HUES64 (cell line): Measurements from ENCODE around the gene GUCA2A.

ENCODE experiments used
- H3K27ac ChIP-seq: 2 replicates; pipeline ENCODE4 v1.7.0; 2013; ENCODE audit warnings: low read depth, low read length, inconsistent platforms
- H3K27me3 ChIP-seq: 2 replicates; pipeline ENCODE4 v1.6.1; 2013; ENCODE audit warnings: mild to moderate bottlenecking, low read length; ENCODE audit not compliant: insufficient read depth
- H3K36me3 ChIP-seq: 2 replicates; pipeline ENCODE4 v1.6.1; 2013; ENCODE audit warnings: mild to moderate bottlenecking, low read length; ENCODE audit not compliant: insufficient read depth
- H3K4me1 ChIP-seq: 2 replicates; pipeline ENCODE4 v1.6.1; 2013; ENCODE audit warnings: mild to moderate bottlenecking, low read length, moderate library complexity; ENCODE audit not compliant: insufficient read depth
- H3K4me3 ChIP-seq: 2 replicates; pipeline ENCODE4 v1.5.1; 2013; ENCODE audit warnings: mild to moderate bottlenecking, low read length, moderate library complexity
- H3K9ac ChIP-seq: 2 replicates; pipeline ENCODE4 v1.6.1; 2013; ENCODE audit warnings: mild to moderate bottlenecking, low read depth, low read length
- H3K9me3 ChIP-seq: 2 replicates; pipeline ENCODE4 v1.6.1; 2013; ENCODE audit warnings: low read depth, low read length; ENCODE audit not compliant: insufficient read depth
- WGBS: fragments of 150-250, 120-280 bp; methylation state at CpG from one replicate; pipeline ENCODE4 v1.1.7; 2013; ENCODE audit warnings: missing lambda C conversion rate; 5-methylcytosine and 5-hydroxymethylcytosine counted together

The GUCA2A gene

DNA sequence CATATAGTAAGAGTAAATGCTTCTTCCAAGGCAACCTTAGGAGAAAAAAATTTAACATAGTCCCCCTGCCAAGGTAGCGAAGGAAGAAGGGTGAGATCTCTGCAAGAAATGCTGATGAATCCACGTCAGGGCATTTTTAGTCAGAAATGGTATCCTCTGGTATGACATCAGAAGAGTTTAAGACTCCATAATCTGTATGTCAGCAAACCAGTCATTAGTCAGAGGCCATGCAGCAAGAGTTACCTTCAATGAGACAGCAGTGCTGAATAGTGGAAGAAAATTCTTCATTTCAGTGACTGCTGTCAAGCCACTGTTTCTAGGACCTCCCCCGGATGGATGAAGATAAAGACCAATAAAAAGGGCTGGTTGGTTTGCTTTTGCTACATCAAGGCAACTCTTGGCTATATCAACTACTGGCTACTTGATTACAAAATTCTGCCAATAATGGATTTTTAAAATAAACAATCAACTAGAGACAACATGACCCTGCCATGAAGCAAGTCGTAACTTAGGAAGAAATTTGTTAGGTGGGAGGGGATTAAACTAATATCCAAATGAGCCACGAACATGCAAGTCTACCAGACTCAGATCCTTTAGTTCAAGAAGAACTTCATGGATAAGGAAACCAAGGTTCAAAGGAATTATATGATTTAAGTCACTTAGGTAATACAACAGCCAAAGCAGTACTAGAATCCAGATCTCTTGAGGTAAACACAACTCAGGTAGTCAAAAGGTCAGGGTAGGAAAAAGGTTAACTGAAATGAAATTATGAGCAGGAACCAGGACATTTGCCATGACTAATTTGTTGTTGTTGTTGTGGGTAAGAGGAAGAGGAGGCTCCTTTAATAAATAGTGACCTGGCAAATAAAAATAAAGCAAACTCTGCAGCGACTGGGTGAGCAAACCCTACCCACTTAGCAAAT lies 25.6 kb upstream of the GUCA2A start:
- Histone ChIP-seq H3K27ac (no peak overlapping the region), H3K9me3 (no peaks in the 10 kb centered on the region), H3K4me1 (no peaks in the 10 kb centered on the region), H3K9ac (no peak overlapping the region), H3K27me3 (no peaks in the 10 kb centered on the region), H3K36me3 (peaks cover 86% of the 10 kb centered on the region), H3K4me3 (no peak overlapping the region)
- WGBS = 95% methylated on average over 6 of the region's 6 CpGs

DNA sequence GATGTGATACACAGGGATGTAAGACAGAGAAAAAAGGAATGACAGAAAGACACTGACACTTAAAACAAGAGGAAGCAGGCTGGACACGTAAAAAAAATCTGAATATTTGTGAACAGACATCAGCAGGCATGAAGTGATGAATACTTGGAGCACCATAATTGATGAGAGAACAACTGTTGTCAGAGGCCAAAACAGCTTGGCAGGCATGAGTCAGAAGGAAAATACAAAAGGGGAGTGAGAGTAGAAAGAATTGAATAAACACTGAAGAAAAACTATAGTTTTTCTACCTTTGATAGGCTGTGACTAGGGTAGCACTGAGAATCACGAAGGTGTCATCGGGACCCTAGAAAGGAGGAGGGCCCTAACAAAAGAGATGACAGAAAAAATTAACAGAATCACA lies 21.6 kb upstream of the GUCA2A start:
- H3K36me3 ChIP-seq = peaks cover 68% of the 10 kb centered on the region
- H3K9ac ChIP-seq = no peak overlapping the region
- 92% methylated on average over 3 of the region's 3 CpGs for WGBS
- no peak overlapping the region for H3K4me3 ChIP-seq
- no peaks in the 10 kb centered on the region for H3K9me3 ChIP-seq
- H3K27ac ChIP-seq = no peak overlapping the region
- H3K27me3 ChIP-seq = no peaks in the 10 kb centered on the region
- H3K4me1 ChIP-seq = no peaks in the 10 kb centered on the region

DNA sequence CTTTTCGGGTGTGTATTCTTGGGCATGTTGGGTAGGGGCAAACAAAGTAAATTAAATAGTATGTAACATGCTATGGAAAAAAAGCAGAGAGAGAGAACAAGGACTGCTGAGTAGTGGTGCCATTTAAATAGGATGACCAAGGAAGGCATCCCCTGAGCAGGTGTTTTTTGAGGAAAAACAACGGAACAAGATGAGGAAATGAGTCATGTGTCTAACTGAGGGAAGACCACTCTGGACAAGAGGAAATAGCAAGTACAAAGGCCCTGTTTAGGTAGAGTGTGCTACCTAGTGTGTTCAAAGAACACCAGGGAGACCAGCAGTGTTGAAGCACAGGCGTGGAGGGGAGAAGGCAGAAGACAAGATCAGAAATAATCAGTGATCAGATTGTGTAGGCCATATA lies 20.1 kb upstream of the GUCA2A start:
- Histone ChIP-seq H3K27me3 (no peaks in the 10 kb centered on the region), H3K9ac (no peak overlapping the region), H3K4me1 (no peaks in the 10 kb centered on the region), H3K36me3 (peaks cover 69% of the 10 kb centered on the region), H3K4me3 (no peak overlapping the region), H3K27ac (no peak overlapping the region), H3K9me3 (no peaks in the 10 kb centered on the region)
- 93% methylated on average over 3 of the region's 3 CpGs for WGBS

DNA sequence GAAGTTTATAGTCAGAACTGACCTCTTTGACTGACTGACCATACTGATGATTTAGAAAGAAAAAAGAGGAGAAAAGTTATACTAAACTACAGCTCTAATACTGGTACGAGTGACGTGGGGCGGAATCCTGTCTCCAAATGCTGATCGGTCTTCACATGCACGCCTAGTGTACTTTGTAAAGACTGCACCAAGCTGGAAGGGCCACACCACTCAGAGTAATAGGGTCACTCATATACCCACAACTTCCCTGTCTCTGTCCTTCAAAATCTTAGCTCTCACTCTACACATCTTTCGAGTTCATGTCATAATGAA lies 19.4 kb upstream of the GUCA2A start:
- no peak overlapping the region for H3K27ac ChIP-seq
- H3K9ac ChIP-seq = no peak overlapping the region
- H3K27me3 ChIP-seq = no peaks in the 10 kb centered on the region
- H3K4me3 ChIP-seq = no peak overlapping the region
- no peaks in the 10 kb centered on the region for H3K4me1 ChIP-seq
- H3K36me3 ChIP-seq = peaks cover 69% of the 10 kb centered on the region
- WGBS = 94% methylated on average over 5 of the region's 6 CpGs
- no peaks in the 10 kb centered on the region for H3K9me3 ChIP-seq

DNA sequence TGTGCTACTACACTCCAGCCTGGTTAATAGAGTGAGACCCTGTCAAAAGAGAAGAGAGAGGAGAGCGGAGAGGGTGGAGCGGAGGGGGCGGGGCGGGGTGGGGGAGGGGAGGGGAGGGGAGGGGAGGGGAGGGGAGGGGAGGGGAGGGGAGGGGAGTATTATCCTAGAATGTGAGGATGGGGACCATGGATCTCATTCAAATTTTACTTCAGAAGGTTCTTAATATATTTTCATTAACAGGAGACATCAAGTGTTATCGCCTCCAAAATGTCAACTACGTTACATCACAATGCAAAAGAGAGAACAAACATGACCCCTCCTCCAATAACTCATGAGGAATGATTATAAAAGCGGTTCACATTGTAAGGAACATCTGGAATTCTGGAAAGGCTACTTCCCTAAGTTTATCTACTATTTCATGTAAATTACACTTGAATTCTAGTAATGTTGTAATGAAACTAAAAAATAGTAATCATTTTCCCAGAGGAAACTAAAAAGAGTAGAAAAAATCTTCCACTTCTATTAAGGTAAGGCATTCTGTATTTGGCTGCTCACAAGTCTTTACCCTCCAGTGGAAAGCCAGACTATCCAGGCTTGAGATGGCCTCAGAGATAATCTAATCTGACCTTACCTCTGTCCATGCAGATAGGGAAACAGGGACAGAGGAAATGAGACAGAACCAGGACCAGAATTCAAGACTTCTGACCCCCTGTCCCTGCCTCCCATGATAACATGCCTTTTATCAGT lies 18.8 kb upstream of the GUCA2A start:
- Histone ChIP-seq H3K4me3 (no peak overlapping the region), H3K9ac (no peak overlapping the region), H3K4me1 (no peaks in the 10 kb centered on the region), H3K27ac (no peak overlapping the region), H3K9me3 (no peaks in the 10 kb centered on the region), H3K27me3 (no peaks in the 10 kb centered on the region), H3K36me3 (peaks cover 66% of the 10 kb centered on the region)
- 71% methylated on average over 1 of the region's 7 CpGs for WGBS

DNA sequence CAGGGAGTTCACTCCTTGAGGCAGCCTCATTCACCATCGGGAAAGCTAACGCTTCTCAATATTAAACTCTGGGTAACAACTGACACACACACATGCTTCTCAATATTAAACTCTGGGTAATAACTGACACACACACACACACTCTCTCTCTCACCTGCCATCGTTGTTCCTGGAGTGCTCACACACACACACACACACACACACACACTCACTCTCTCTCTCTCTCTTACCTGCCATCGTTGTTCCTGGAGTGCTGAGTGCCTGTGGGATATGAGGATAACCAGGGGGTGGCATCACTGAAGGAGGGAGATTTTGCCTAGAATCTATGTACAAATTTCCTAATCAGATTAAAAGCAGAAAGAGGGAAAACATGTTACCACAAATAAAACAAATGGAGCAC lies 17.1 kb upstream of the GUCA2A start:
- H3K36me3 ChIP-seq = peaks cover 51% of the 10 kb centered on the region
- WGBS = 97% methylated on average over 3 of the region's 4 CpGs

DNA sequence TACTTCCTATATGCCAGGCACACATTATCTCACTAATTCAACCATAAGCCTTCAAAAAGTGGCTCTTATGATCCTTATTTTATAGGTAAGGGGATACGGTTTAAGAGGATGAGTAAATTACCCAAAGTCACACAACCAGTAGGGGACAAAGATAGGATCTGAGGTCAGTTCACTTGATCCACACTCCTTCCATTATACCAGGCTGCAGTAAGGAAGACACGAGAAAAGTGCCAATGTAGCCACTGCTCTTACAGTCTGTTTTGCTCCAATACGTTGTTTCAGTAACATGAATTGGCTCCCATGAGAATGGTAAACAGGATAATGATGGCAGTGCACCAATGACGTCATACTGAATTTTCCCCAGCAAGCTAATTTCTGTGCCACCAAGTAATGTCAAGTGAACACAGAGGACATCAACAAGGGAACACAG lies 15.4 kb upstream of the GUCA2A start:
- WGBS = 93% methylated on average over 3 of the region's 4 CpGs
- peaks cover 37% of the 10 kb centered on the region for H3K36me3 ChIP-seq
- no peak overlapping the region for H3K4me3 ChIP-seq
- 0 out of 2 replicates have a peak, but pooled peaks cover 2% of the 10 kb centered on the region for H3K4me1 ChIP-seq
- no peaks in the 10 kb centered on the region for H3K9me3 ChIP-seq
- no peaks in the 10 kb centered on the region for H3K27me3 ChIP-seq
- H3K27ac ChIP-seq = no peak overlapping the region
- H3K9ac ChIP-seq = no peak overlapping the region

More for the DNA sequence above, 17.1 kb upstream of the GUCA2A start:
- Histone ChIP-seq H3K4me1 (0 out of 2 replicates have a peak, but pooled peaks cover 2% of the 10 kb centered on the region), H3K27me3 (no peaks in the 10 kb centered on the region), H3K9ac (no peak overlapping the region), H3K4me3 (no peak overlapping the region), H3K9me3 (no peaks in the 10 kb centered on the region), H3K27ac (no peak overlapping the region)

DNA sequence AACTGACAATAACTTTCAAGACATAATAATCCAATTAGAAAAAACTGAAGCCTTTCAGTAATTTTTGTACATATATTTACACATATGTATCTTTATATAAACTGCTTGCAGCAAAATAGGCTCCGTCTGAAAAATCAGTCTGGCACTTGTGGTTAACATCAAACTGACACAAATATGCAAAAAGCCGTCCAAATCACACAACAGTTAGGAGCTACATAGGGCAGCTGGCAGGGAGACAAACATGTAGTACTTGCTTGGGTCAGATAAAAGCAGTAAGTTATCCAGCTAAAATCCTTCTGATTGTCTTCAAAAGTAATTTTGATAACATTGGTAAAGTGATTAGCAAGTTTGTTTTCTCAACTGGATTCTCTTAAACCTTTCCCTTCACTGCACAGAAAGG lies 14.7 kb upstream of the GUCA2A start:
- 0 out of 2 replicates have a peak, but pooled peaks cover 2% of the 10 kb centered on the region for H3K4me1 ChIP-seq
- peaks cover 34% of the 10 kb centered on the region for H3K36me3 ChIP-seq
- no peaks in the 10 kb centered on the region for H3K9me3 ChIP-seq
- WGBS = 83% methylated on average over 2 of the region's 2 CpGs
- H3K27ac ChIP-seq = no peak overlapping the region
- H3K9ac ChIP-seq = no peak overlapping the region
- H3K27me3 ChIP-seq = no peaks in the 10 kb centered on the region
- no peak overlapping the region for H3K4me3 ChIP-seq

DNA sequence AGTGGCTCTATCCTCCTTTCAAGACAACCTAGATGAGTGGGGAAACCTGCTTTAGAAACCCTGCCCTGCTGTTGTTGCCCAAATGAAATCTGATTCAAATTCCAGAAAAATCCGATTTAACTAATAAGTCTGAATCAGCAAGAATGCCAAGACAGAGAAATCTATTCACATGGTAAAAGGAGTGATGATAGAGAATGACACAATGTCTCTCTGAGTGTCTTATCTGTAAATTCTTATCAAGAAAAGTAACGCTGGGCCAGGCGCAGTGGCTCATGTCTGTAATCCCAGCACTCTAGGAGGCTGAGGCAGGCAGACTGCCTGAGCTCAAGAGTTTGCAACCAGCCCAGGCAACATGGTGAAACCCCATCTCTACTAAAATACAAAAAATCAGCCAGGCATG lies 13.7 kb upstream of the GUCA2A start:
- Histone ChIP-seq H3K4me3 (no peak overlapping the region), H3K9ac (no peak overlapping the region), H3K36me3 (peaks cover 29% of the 10 kb centered on the region), H3K9me3 (no peaks in the 10 kb centered on the region), H3K27ac (no peak overlapping the region), H3K4me1 (0 out of 2 replicates have a peak, but pooled peaks cover 2% of the 10 kb centered on the region), H3K27me3 (no peaks in the 10 kb centered on the region)
- 82% methylated on average over 3 of the region's 3 CpGs for WGBS

DNA sequence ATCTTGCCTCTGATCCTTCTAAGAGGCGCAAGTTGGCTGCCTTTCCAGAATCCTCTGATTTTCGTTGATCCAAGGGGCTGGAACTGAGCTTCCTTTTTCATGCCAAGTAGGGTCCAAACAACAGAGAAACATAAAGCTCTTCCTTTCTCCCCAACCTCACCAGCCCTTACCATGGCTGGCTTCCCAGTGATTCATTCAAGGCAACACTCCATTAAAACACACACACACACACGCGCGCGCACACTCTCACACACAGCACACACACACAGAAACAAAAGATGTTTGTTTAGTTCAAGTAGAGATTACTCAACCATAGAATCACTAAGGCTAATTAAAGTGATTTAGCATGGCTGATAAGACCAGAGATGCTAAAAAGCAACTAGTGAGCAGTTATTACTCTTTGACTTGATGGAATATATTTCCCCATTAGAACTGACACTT lies 13.0 kb upstream of the GUCA2A start:
- 93% methylated on average over 6 of the region's 6 CpGs for WGBS
- Histone ChIP-seq H3K9ac (no peak overlapping the region), H3K27ac (no peak overlapping the region), H3K36me3 (peaks cover 29% of the 10 kb centered on the region), H3K9me3 (no peaks in the 10 kb centered on the region), H3K27me3 (no peaks in the 10 kb centered on the region), H3K4me1 (0 out of 2 replicates have a peak, but pooled peaks cover 2% of the 10 kb centered on the region), H3K4me3 (no peak overlapping the region)

DNA sequence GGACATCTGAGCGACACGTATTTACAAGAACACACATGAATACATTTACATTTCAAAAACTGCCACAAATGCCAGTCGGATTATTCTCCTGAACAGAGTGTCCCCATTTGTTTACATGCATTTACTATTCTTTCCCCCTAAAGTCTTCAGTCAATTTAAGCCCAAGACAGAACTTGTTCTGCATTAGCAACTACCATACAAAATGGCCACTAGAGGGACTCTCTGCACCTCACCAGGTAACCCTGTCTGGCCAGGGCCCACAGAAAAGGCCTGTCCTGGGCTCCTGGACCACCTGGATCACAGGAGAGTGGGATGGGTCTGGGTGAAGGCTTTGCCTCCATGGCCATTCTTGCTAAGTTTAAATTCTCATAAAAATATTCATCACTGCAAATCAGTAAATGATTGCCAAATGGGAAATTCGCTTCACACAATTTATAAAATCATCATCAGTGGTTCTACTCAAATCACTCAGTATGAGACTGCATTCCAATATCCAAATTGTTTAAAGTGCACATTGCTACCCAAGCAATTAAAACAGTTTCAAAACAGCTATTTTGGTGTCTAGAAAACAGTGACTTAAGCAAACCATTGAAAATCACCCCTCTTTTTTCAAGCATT lies 12.5 kb upstream of the GUCA2A start:
- 82% methylated on average over 4 of the region's 4 CpGs for WGBS
- Histone ChIP-seq H3K27ac (no peak overlapping the region), H3K27me3 (no peaks in the 10 kb centered on the region), H3K9ac (no peak overlapping the region), H3K36me3 (peaks cover 29% of the 10 kb centered on the region), H3K9me3 (no peaks in the 10 kb centered on the region), H3K4me1 (0 out of 2 replicates have a peak, but pooled peaks cover 2% of the 10 kb centered on the region), H3K4me3 (no peak overlapping the region)
